ENCODE results near the gene CCDC85A. TPM values are rescaled to one million over a fixed set of nuclear protein-coding genes. Genes with fewer than 3 reads are reported as not detected.

The CCDC85A gene
- polyA plus RNA-seq, 1 donor (not counting 4 experiments of a cell fraction or from before 2014, with no cell fraction given): not detected

- dilution Hi-C loops (cut with MboI; ENCODE audit: extremely low pct_ligation_motif_present, low sequenced_read_pairs): no loop called here
- Histone ChIP-seq H3K9me1 (ENCODE audit: control insufficient read depth, extremely low read depth, insufficient read depth, low read length) (no peaks in the 10 kb centered on the region), H3K4me2 (ENCODE audit: control insufficient read depth, extremely low read depth, insufficient read depth, low read depth, low read length) (no peak overlapping the region), H3K36me3 (ENCODE audit: control insufficient read depth in 2 of 2, extremely low read depth in 1 of 2, insufficient read depth in 2 of 2, low read length in 2 of 2) (no peaks in the 10 kb centered on the region), H3K27me3 (ENCODE audit: control insufficient read depth, extremely low read depth, insufficient read depth, low read length) (no peaks in the 10 kb centered on the region), H3K4me1 (ENCODE audit: control insufficient read depth, extremely low read depth, insufficient read depth, low read length) (peaks cover 12% of the 10 kb centered on the region), H4K20me1 (ENCODE audit: control insufficient read depth, extremely low read depth, insufficient read depth, low read length) (no peaks in the 10 kb centered on the region), H3K4me3 (ENCODE audit: control insufficient read depth in 2 of 3, extremely low read depth in 1 of 3, insufficient read depth in 2 of 3, low read depth in 1 of 3, low read length in 3 of 3) (no peak overlapping the region), H3K9me3 (ENCODE audit: control insufficient read depth, low read depth, low read length) (no peaks in the 10 kb centered on the region), H3K9ac (ENCODE audit: control insufficient read depth, extremely low read depth, insufficient read depth, low read length) (no peak overlapping the region), H2AFZ (ENCODE audit: control insufficient read depth, low read length) (no peak overlapping the region), H3K79me2 (ENCODE audit: control insufficient read depth, insufficient read depth, low read length) (no peaks in the 10 kb centered on the region), H3K27ac (ENCODE audit: control insufficient read depth, insufficient read depth, low read length) (no peak overlapping the region)
- DNase-seq (ENCODE audit: low read depth, low spot score): no peak
- no peak for FAIRE-seq
- TF ChIP-seq CTCF (optimal IDR thresholded peaks at IDR 0.05 in 1 of 3, IDR thresholded peaks at IDR 0.05 in 1 of 3, conservative IDR thresholded peaks at IDR 0.05 in 1 of 3; ENCODE audit: extremely low read depth in 1 of 3, insufficient read depth in 2 of 3, low read length in 3 of 3) (no peak), EZH2 (IDR thresholded peaks at IDR 0.05; ENCODE audit: low read length) (no peak)
Observed at GRCh38 chr2:56285224-56285623, 101.4 kb downstream of the CCDC85A start.

GRCh38 chr2:56286936-56287335, 103.1 kb downstream of the CCDC85A start:
- Histone ChIP-seq H3K79me2 (ENCODE audit: control insufficient read depth, insufficient read depth, low read length) (no peaks in the 10 kb centered on the region), H3K9me1 (ENCODE audit: control insufficient read depth, extremely low read depth, insufficient read depth, low read length) (no peaks in the 10 kb centered on the region), H3K9ac (ENCODE audit: control insufficient read depth, extremely low read depth, insufficient read depth, low read length) (no peak overlapping the region), H3K4me2 (ENCODE audit: control insufficient read depth, extremely low read depth, insufficient read depth, low read depth, low read length) (no peak overlapping the region), H3K4me1 (ENCODE audit: control insufficient read depth, extremely low read depth, insufficient read depth, low read length) (peaks cover 12% of the 10 kb centered on the region), H3K9me3 (ENCODE audit: control insufficient read depth, low read depth, low read length) (no peaks in the 10 kb centered on the region), H2AFZ (ENCODE audit: control insufficient read depth, low read length) (no peak overlapping the region), H3K27me3 (ENCODE audit: control insufficient read depth, extremely low read depth, insufficient read depth, low read length) (no peaks in the 10 kb centered on the region), H3K27ac (ENCODE audit: control insufficient read depth, insufficient read depth, low read length) (no peak overlapping the region), H3K4me3 (ENCODE audit: control insufficient read depth in 2 of 3, extremely low read depth in 1 of 3, insufficient read depth in 2 of 3, low read depth in 1 of 3, low read length in 3 of 3) (no peak overlapping the region), H4K20me1 (ENCODE audit: control insufficient read depth, extremely low read depth, insufficient read depth, low read length) (no peaks in the 10 kb centered on the region), H3K36me3 (ENCODE audit: control insufficient read depth in 2 of 2, extremely low read depth in 1 of 2, insufficient read depth in 2 of 2, low read length in 2 of 2) (no peaks in the 10 kb centered on the region)
- FAIRE-seq (no peak), DNase-seq (ENCODE audit: low read depth, low spot score) (no peak)
- TF ChIP-seq EZH2 (IDR thresholded peaks at IDR 0.05; ENCODE audit: low read length): no peak
- TF ChIP-seq CTCF (optimal IDR thresholded peaks at IDR 0.05 in 1 of 3, IDR thresholded peaks at IDR 0.05 in 1 of 3, conservative IDR thresholded peaks at IDR 0.05 in 1 of 3; ENCODE audit: extremely low read depth in 1 of 3, insufficient read depth in 2 of 3, low read length in 3 of 3): no peak
- dilution Hi-C loops (cut with MboI; ENCODE audit: extremely low pct_ligation_motif_present, low sequenced_read_pairs): no loop called here

Measured in keratinocyte (primary cell).